MM.1S (cell line): ENCODE measurements around the gene CDH4.

ENCODE experiments used
- EZH2phosphoT487 ChIP-seq: fragments of 300-600 bp; sonication (generic); IDR thresholded peaks from 2 replicates; pipeline ENCODE4 v1.6.1; 2018; ENCODE audit warnings: antibody characterized with exemption, low read length
- TF ChIP-seq, protein P1 (sequence below): fragments of 300-600 bp; sonication (generic); IDR thresholded peaks from 2 replicates; pipeline ENCODE4 v1.5.1; 2016; ENCODE audit warnings: antibody characterized with exemption, low read length, mixed read lengths

DNA sequence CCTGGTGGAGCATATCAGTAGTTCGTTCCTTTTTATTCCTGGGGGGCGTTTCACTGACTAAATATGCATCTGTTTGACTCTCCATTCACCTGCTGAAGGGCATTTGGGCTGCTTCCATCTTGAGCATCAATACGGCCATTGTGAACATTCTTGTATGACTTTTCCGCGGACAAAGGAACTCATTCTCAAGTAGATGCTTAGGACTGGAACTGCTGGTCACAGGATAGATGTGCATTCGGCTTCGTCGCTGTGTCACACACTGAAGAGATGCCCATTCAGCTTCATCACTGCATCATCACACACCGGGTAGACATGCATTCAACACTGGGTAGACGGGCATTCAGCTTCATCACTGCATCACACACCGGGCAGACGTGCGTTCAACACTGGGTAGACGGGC is 718.3 kb downstream of the CDH4 start:
- TF ChIP-seq, protein P1, sequence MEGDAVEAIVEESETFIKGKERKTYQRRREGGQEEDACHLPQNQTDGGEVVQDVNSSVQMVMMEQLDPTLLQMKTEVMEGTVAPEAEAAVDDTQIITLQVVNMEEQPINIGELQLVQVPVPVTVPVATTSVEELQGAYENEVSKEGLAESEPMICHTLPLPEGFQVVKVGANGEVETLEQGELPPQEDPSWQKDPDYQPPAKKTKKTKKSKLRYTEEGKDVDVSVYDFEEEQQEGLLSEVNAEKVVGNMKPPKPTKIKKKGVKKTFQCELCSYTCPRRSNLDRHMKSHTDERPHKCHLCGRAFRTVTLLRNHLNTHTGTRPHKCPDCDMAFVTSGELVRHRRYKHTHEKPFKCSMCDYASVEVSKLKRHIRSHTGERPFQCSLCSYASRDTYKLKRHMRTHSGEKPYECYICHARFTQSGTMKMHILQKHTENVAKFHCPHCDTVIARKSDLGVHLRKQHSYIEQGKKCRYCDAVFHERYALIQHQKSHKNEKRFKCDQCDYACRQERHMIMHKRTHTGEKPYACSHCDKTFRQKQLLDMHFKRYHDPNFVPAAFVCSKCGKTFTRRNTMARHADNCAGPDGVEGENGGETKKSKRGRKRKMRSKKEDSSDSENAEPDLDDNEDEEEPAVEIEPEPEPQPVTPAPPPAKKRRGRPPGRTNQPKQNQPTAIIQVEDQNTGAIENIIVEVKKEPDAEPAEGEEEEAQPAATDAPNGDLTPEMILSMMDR, result no peak
- no peak for TF ChIP-seq EZH2phosphoT487
